ENCODE results near the gene RNASE4.

The RNASE4 gene

GRCh38 chr14:20680843-20681347 is 3.5 kb upstream of the RNASE4 start:
- TF ChIP-seq, protein P1, sequence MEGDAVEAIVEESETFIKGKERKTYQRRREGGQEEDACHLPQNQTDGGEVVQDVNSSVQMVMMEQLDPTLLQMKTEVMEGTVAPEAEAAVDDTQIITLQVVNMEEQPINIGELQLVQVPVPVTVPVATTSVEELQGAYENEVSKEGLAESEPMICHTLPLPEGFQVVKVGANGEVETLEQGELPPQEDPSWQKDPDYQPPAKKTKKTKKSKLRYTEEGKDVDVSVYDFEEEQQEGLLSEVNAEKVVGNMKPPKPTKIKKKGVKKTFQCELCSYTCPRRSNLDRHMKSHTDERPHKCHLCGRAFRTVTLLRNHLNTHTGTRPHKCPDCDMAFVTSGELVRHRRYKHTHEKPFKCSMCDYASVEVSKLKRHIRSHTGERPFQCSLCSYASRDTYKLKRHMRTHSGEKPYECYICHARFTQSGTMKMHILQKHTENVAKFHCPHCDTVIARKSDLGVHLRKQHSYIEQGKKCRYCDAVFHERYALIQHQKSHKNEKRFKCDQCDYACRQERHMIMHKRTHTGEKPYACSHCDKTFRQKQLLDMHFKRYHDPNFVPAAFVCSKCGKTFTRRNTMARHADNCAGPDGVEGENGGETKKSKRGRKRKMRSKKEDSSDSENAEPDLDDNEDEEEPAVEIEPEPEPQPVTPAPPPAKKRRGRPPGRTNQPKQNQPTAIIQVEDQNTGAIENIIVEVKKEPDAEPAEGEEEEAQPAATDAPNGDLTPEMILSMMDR (IDR thresholded peaks at IDR 0.05; ENCODE audit: control extremely low read depth, extremely low read depth, low read depth, missing control alignments) = no peak
- peak; percentile 62 for DNase-seq (ENCODE audit: extremely low spot score)

DNA sequence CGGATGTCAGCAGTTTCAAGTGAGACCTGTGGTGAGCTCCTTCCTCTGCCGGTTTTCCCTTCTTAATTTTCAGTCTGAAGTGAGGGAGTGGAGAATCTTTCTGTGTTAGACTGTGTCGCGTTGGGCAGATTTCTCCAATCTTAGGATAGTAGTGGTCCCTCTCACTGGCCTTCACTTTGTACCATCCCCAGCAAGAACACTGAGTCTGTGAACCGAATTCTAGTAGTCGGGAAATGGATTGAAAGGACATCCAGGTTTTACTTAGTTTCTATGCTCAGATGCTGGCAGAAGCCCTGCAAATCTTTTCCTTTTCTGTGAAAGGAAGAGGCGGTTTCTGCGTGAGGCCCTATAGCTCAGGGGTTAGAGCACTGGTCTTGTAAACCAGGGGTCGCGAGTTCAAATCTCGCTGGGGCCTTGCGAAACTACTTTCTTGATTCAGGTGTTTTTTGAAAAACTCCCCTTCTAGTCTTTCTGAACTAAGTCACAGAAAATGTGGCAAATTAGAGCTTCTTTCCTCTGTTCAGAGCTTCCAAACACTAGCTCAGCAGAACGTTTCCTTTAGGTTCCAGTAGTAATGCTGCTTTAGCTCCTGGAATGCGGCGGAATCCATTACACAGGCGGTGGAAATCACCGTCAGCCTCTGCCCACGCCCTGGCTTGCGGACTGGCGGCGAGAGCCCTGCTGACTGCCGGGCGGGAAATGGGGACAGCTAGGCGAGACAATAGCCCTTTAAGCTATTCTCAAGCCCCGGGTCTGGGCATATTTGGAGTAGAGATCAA is 2.8 kb upstream of the RNASE4 start:
- DNase-seq (ENCODE audit: extremely low spot score) = peak; percentile 53
- ChIA-PET CTCF (interaction anchor here (0.8 to 13.8 kb wide), 14 partner anchors 9 to 354 kb away, joined by 3 to 199 read pairs (median 7); no protein-coding TSS in a partner anchor), POLR2A (interaction anchor here (0.6 to 2.6 kb wide), 6 partner anchors 13 to 593 kb away, joined by 3 to 16 read pairs (median 5); partner anchors contain the start of gene PARP2)
- TF ChIP-seq, protein P1 (IDR thresholded peaks at IDR 0.05; ENCODE audit: control extremely low read depth, extremely low read depth, low read depth, missing control alignments) = no peak

More at GRCh38 chr14:20680843-20681347, 3.5 kb upstream of the RNASE4 start:
- POLR2A ChIA-PET = interaction anchor here (1.6 to 2.6 kb wide), 2 partner anchors 12 to 18 kb away, joined by 5 to 16 read pairs; no protein-coding TSS in a partner anchor
- CTCF ChIA-PET = interaction anchor here (1.0 to 13.8 kb wide), 14 partner anchors 9 to 353 kb away, joined by 3 to 199 read pairs (median 7); no protein-coding TSS in a partner anchor

DNA sequence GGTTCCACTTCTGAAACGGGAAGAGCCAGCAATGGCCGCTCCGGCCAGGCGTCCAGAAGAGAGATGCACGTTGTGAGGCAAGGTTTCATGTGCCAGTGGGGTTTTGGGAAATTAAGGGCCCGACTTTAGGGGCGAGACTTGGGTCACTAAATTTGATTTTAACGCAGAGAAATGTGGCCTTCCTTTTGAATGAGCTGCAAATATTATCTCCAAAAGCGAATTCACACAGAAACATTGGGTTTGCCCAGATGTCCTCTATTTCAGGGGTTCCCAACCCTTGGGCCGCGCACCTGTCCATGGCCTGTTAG is 2.3 kb upstream of the RNASE4 start:
- DNase-seq (ENCODE audit: extremely low spot score) = no peak

DNA sequence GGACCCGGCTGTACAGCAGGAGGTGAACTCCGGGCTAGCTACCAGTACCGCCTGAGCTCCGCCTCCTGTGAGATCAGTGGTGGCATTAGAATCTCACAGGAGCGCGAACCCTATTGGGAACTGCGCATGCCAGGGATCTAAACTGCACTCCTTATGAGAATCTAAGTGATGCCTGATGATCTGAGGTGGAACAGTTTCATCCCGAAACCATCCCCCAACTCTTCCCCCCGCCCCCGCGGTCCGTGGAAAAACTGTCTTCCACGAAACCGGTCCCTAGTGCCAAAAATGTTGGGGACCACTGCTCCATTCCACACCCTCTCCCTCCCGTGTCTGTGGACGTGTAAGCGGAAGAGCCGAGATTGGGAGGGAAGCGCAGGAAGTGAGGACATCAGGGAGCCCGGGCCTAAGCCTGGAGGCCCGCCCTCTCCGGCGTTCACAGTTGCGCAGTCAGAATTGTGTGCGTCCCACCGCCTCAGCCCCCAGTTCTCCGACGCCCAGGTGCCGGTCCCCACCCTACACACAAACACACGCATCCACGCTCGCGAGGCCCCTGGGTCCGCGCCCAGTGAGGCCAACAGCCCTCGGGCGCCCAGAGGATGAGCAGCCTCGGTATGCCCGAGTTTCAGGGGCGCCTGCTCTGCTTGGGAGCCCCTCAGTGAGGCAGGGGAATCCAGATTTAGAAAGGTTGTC is 1.8 kb upstream of the RNASE4 start:
- DNase-seq (ENCODE audit: extremely low spot score) = peak; percentile 84
- ChIA-PET CTCF (interaction anchor here (1.0 to 13.8 kb wide), 13 partner anchors 9 to 355 kb away, joined by 3 to 199 read pairs (median 8); no protein-coding TSS in a partner anchor), POLR2A (interaction anchor here (1.0 to 1.8 kb wide), 4 partner anchors 69 to 340 kb away, joined by 3 to 13 read pairs (median 6); partner anchors contain the start of gene PARP2)

More for the DNA sequence above, 2.3 kb upstream of the RNASE4 start:
- ChIA-PET CTCF (interaction anchor here (0.8 to 13.8 kb wide), 14 partner anchors 9 to 355 kb away, joined by 3 to 199 read pairs (median 7); no protein-coding TSS in a partner anchor), POLR2A (interaction anchor here (0.6 to 2.6 kb wide), 6 partner anchors 14 to 593 kb away, joined by 3 to 16 read pairs (median 5); partner anchors contain the start of gene PARP2)
- TF ChIP-seq, protein P1 (IDR thresholded peaks at IDR 0.05; ENCODE audit: control extremely low read depth, extremely low read depth, low read depth, missing control alignments) = no peak

DNA sequence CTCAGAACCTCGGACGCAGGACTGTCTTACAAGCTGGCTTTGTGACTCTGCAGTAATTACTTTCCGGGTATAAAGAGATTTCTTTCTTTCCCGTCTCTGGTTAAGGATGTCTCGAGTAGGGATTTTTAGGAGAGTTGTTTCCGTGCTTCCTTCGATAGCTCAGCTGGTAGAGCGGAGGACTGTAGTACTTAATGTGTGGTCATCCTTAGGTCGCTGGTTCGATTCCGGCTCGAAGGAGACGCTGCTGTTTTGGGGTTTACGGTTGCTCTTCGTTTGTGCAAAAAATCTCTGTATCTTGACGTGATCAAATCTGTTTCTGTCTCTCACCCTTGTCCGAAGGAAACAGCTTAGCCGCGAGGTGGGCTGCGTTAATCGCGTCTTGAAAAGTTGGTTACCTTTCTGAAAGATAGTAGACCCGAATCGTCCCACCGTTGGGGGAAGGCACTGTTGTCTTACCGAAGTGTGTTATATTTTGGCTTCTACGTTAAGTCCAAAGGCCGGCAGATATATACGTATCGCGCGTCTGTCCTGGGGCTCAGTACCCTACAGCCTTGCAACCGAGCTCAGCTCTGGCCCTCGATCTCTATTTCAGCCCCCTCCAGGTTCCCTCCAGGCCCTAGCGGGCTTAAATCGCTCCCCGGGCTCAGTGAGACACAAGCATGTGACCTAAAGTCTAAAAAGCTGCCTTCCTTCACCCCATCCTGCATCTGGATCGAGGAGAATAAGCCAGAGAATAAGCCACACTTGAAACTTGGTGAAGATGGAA is 1.1 kb upstream of the RNASE4 start:
- TF ChIP-seq, protein P1 (IDR thresholded peaks at IDR 0.05; ENCODE audit: control extremely low read depth, extremely low read depth, low read depth, missing control alignments) = no peak
- POLR2A ChIA-PET = interaction anchor here (0.6 to 1.8 kb wide), 5 partner anchors 12 to 341 kb away, joined by 3 to 13 read pairs (median 5); partner anchors contain the start of gene PARP2
- DNase-seq (ENCODE audit: extremely low spot score) = peak; percentile 49
- CTCF ChIA-PET = interaction anchor here (0.7 to 13.8 kb wide), 14 partner anchors 14 to 356 kb away, joined by 3 to 199 read pairs (median 5); no protein-coding TSS in a partner anchor

More for the DNA sequence above, 1.8 kb upstream of the RNASE4 start:
- TF ChIP-seq, protein P1 (IDR thresholded peaks at IDR 0.05; ENCODE audit: control extremely low read depth, extremely low read depth, low read depth, missing control alignments) = no peak
